Ishikawa (cell line): ENCODE results near the gene CENPT.

Source experiments
- CEBPB ChIP-seq: IDR thresholded peaks from 2 replicates; pipeline ENCODE4 v1.6.1; 2012
- CREB1 ChIP-seq: IDR thresholded peaks from 2 replicates; pipeline ENCODE4 v1.6.1; 2012; ENCODE audit warnings: low read depth
- EGR1 ChIP-seq: IDR thresholded peaks from 2 replicates; pipeline ENCODE4 v1.6.1; 2012
- EP300 ChIP-seq: IDR thresholded peaks from 2 replicates; pipeline ENCODE4 v1.6.1; 2012; ENCODE audit warnings: borderline replicate concordance
- FOXM1 ChIP-seq: IDR thresholded peaks from 2 replicates; pipeline ENCODE4 v1.6.1; 2012; ENCODE audit warnings: low read depth, borderline replicate concordance
- MAX ChIP-seq: IDR thresholded peaks from 2 replicates; pipeline ENCODE4 v1.6.1; 2012
- NFIC ChIP-seq: IDR thresholded peaks from 2 replicates; pipeline ENCODE4 v1.6.1; 2012
- RAD21 ChIP-seq: IDR thresholded peaks from 2 replicates; pipeline ENCODE4 v1.6.1; 2012; ENCODE audit warnings: low read depth
- REST ChIP-seq: IDR thresholded peaks from 2 replicates; pipeline ENCODE4 v1.6.1; 2012; ENCODE audit warnings: low read depth, mild to moderate bottlenecking
- TAF1 ChIP-seq: IDR thresholded peaks from 2 replicates; pipeline ENCODE4 v1.6.1; 2012; ENCODE audit warnings: low read depth, mild to moderate bottlenecking
- TCF12 ChIP-seq: IDR thresholded peaks from 2 replicates; pipeline ENCODE4 v1.6.1; 2012; ENCODE audit warnings: low read depth
- TEAD4 ChIP-seq: IDR thresholded peaks from 2 replicates; pipeline ENCODE4 v1.6.1; 2012
- USF1 ChIP-seq: IDR thresholded peaks from 2 replicates; pipeline ENCODE4 v1.6.1; 2012
- YY1 ChIP-seq: IDR thresholded peaks from 2 replicates; pipeline ENCODE4 v1.6.1; 2012; ENCODE audit warnings: low read depth
- ZBTB7A ChIP-seq: IDR thresholded peaks from 2 replicates; pipeline ENCODE4 v1.6.1; 2012; ENCODE audit warnings: low read depth

CENPT gene

GRCh38 chr16:67884684-67885083 lies 37.2 kb upstream of the CENPT start, which contains the start of gene NRN1L:
TSS of gene NRN1L (plus strand) at chr16:67884885. CDS start at chr16:67884904, 19 bp downstream.
- TF ChIP-seq NFIC = peak; percentile 67; the same call in 1 of the 2 replicates
- no peak for TF ChIP-seq RAD21
- TF ChIP-seq MAX = peak; percentile 49; the same call in 1 of the 2 replicates
- TF ChIP-seq EGR1 = no peak

GRCh38 chr16:67883872-67884261 lies 36.4 kb upstream of the CENPT start:
- TF ChIP-seq CEBPB (no peak), TAF1 (no peak), TEAD4 (no peak), RAD21 (peak; percentile 58)

- TF ChIP-seq RAD21 = no peak
- TF ChIP-seq TEAD4 = no peak
- no peak for TF ChIP-seq CREB1
- peak; percentile 69 for TF ChIP-seq USF1
These were observed 35.8 kb upstream of the CENPT start for GRCh38 chr16:67883146-67883871.

GRCh38 chr16:67882374-67883145 lies 35.1 kb upstream of the CENPT start:
- TF ChIP-seq ZBTB7A (no peak), TEAD4 (no peak), REST (no peak), EP300 (no peak), YY1 (no peak), FOXM1 (no peak)

- TF ChIP-seq EP300 (no peak), EGR1 (no peak), CEBPB (no peak), TCF12 (no peak), USF1 (no peak), RAD21 (no peak), REST (no peak), ZBTB7A (no peak), CREB1 (no peak), TAF1 (no peak), TEAD4 (no peak), YY1 (no peak), MAX (no peak), FOXM1 (no peak), NFIC (no peak)
These were observed 34.2 kb upstream of the CENPT start for GRCh38 chr16:67881621-67882161.

- TF ChIP-seq YY1 (no peak), USF1 (no peak), REST (no peak), CEBPB (no peak), TEAD4 (no peak), TAF1 (no peak), RAD21 (no peak), NFIC (no peak), TCF12 (no peak), ZBTB7A (no peak), FOXM1 (no peak), EP300 (no peak), CREB1 (no peak), MAX (no peak), EGR1 (no peak)
These were observed 33.1 kb upstream of the CENPT start for GRCh38 chr16:67880584-67880983.
